Activated T-cell treated with anti-CD3 and anti-CD28 coated beads for 48 hours (primary cell): ENCODE data around the gene MRGPRD.

Experiments used
- DNase-seq: peaks from one replicate; pipeline ENCODE4 v3.0.0-alpha.2; 2020; ENCODE audit warnings: low read depth

Gene MRGPRD

DNA sequence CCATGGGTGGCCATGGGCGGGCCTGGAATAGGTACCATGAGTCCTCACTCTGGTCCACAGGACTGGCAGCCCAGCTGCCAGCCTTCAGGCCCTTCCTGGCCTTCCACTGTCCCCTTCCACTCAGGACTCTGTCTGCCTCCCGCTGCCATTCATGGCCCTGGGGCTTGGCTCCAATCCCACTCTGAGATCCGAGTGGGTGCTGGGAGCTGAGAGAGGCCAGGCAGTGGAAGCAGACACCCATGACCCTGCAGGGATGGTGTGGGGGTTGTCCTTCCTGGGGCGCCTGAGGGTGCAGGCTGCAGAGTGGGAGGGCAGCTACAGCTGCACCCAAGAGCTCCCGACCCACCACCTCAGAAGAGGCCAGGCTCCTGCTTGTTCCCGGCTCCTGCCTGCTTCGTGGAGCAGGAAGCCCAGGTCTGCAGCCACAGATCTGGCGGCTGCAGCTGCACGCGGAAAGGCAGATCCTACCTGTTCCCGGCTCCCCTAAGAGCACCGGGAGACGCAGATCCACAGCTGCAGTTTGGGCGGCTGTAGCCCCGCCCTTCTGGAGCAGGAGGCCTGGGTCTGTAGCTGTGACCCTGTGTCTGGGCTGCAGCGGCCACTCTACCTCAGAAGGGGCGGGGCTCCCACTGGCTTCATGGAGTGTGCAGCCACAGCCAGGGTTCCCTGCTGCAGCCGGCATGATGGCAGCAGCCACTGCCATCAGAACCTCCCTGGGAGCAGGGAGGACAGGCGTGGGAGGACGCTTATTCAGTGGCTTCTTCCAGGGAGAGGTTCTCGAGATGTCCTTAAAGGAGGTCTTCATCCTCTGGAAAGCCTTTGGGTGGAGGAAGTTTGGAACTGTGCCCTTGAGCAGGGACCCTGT lies 49.6 kb downstream of the MRGPRD start:
- no peak for DNase-seq
